Activated B cell treated with CpG ODN at 0.5 μM for 24 hours (primary cell): ENCODE results near the gene DENND5A. TPM values are rescaled to one million over a fixed set of nuclear protein-coding genes. Genes with fewer than 3 reads are reported as not detected.

ENCODE experiments used
- ATAC-seq: fragments of 200-7000 bp; cut with Tn5 transposase; one replicate; pipeline ENCODE4 v1.10.0; 2021; ENCODE audit warnings: low read depth, mild to moderate bottlenecking, moderate library complexity
- CTCF ChIA-PET: fragments of 350-600 bp; sonication (Branson Sonifier 250); formaldehyde crosslinking; loops from one replicate; lab custom pipeline; 2021; ENCODE audit warnings: antibody characterized with exemption; lab: Charles Lee
- POLR2A ChIA-PET: fragments of 350-600 bp; sonication (Branson Sonifier 250); formaldehyde crosslinking; loops from one replicate; lab custom pipeline; 2021; ENCODE audit warnings: antibody characterized with exemption; lab: Charles Lee
- DNase-seq: peaks from one replicate; pipeline ENCODE4 v3.0.0; 2022
- H3K27ac Mint-ChIP-seq: one replicate; pipeline ENCODE4 v1.8.0; 2020; ENCODE audit warnings: mixed read lengths
- H3K27me3 Mint-ChIP-seq: one replicate; pipeline ENCODE4 v1.8.0; 2021; ENCODE audit warnings: mixed read lengths
- H3K36me3 Mint-ChIP-seq: one replicate; pipeline ENCODE4 v1.8.0; 2021; ENCODE audit warnings: low read depth, mixed read lengths
- H3K4me1 Mint-ChIP-seq: one replicate; pipeline ENCODE4 v1.8.0; 2021; ENCODE audit warnings: mixed read lengths
- H3K4me3 Mint-ChIP-seq: one replicate; pipeline ENCODE4 v1.8.0; 2020; ENCODE audit warnings: mild to moderate bottlenecking, mixed read lengths
- H3K9me3 Mint-ChIP-seq: one replicate; pipeline ENCODE4 v1.8.0; 2020; ENCODE audit warnings: mixed read lengths
- CTCF ChIP-seq: fragments of 200-600 bp; IDR thresholded peaks from one replicate; pipeline ENCODE4 v1.8.0; 2022; ENCODE audit warnings: antibody characterized with exemption, mild to moderate bottlenecking
- intact Hi-C: fragments of 100-400 bp; cut with micrococcal nuclease; formaldehyde crosslinking; loops from one replicate; pipeline ENCODE4 v1.15.1; 2024
- total RNA-seq: library from RNA; stranded (reverse); gene quantifications from 2 replicates; pipeline ENCODE4 v1.2.3, GENCODE V29; 2022

Gene DENND5A
- total RNA-seq, 1 donor from 2014 or later = 24.4 TPM

- peaks cover 6% of the 10 kb centered on the region for H3K4me1 Mint-ChIP-seq
These were observed 141.4 kb downstream of the DENND5A start for GRCh38 chr11:9123595-9124304.

GRCh38 chr11:9121469-9121796 is 143.7 kb downstream of the DENND5A start:
- CTCF ChIA-PET = no interaction called here
- ATAC-seq (no peak), DNase-seq (no peak)
- intact Hi-C loops = no loop called here
- Mint-ChIP-seq H3K4me3 (no peak overlapping the region), H3K27ac (no peak overlapping the region), H3K36me3 (no peaks in the 10 kb centered on the region), H3K4me1 (peaks cover 6% of the 10 kb centered on the region), H3K9me3 (no peaks in the 10 kb centered on the region), H3K27me3 (no peaks in the 10 kb centered on the region)
- POLR2A ChIA-PET = no interaction called here
- no peak for TF ChIP-seq CTCF

More at GRCh38 chr11:9123595-9124304, 141.4 kb downstream of the DENND5A start:
- intact Hi-C loops = no loop called here
- Mint-ChIP-seq H3K36me3 (no peaks in the 10 kb centered on the region), H3K9me3 (no peaks in the 10 kb centered on the region), H3K27me3 (no peaks in the 10 kb centered on the region), H3K27ac (no peak overlapping the region), H3K4me3 (no peak overlapping the region)
- DNase-seq (no peak), ATAC-seq (no peak)
- POLR2A ChIA-PET = no interaction called here
- CTCF ChIA-PET = no interaction called here
- TF ChIP-seq CTCF = no peak

- ATAC-seq = no peak
- Mint-ChIP-seq H3K9me3 (no peaks in the 10 kb centered on the region), H3K36me3 (no peaks in the 10 kb centered on the region), H3K27ac (no peak overlapping the region), H3K27me3 (no peaks in the 10 kb centered on the region), H3K4me1 (peaks cover 6% of the 10 kb centered on the region), H3K4me3 (no peak overlapping the region)
- intact Hi-C loops = no loop called here
- POLR2A ChIA-PET = no interaction called here
- no peak for TF ChIP-seq CTCF
- DNase-seq = no peak
- CTCF ChIA-PET = no interaction called here
These were observed 144.3 kb downstream of the DENND5A start for GRCh38 chr11:9120664-9121468.

GRCh38 chr11:9118277-9118676 is 146.9 kb downstream of the DENND5A start:
- H3K4me1 Mint-ChIP-seq = peaks cover 3% of the 10 kb centered on the region
- no peak overlapping the region for H3K4me3 Mint-ChIP-seq
- no peak for TF ChIP-seq CTCF
- H3K27ac Mint-ChIP-seq = no peak overlapping the region
- ChIA-PET CTCF (interaction anchor here (1.0 kb wide), 1 partner anchor 19 kb away, joined by 4 read pairs; no protein-coding TSS in a partner anchor), POLR2A (no interaction called here)
- DNase-seq = no peak
- intact Hi-C loops = no loop called here
- no peaks in the 10 kb centered on the region for H3K36me3 Mint-ChIP-seq
- peaks cover 1% of the 10 kb centered on the region for H3K9me3 Mint-ChIP-seq
- no peaks in the 10 kb centered on the region for H3K27me3 Mint-ChIP-seq
- ATAC-seq = no peak

GRCh38 chr11:9112075-9112474 is 153.1 kb downstream of the DENND5A start:
- CTCF ChIA-PET = interaction anchor here (1.1 kb wide), 1 partner anchor 26 kb away, joined by 4 read pairs; no protein-coding TSS in a partner anchor
- ATAC-seq (no peak), DNase-seq (no peak)
- Mint-ChIP-seq H3K27ac (no peak overlapping the region), H3K9me3 (peaks cover 13% of the 10 kb centered on the region), H3K36me3 (no peaks in the 10 kb centered on the region), H3K4me1 (no peaks in the 10 kb centered on the region), H3K4me3 (no peak overlapping the region), H3K27me3 (peaks cover 2% of the 10 kb centered on the region)
- POLR2A ChIA-PET = interaction anchor here (0.6 kb wide), 1 partner anchor 149 kb away, joined by 3 read pairs; no protein-coding TSS in a partner anchor
- intact Hi-C loops = no loop called here
- no peak for TF ChIP-seq CTCF
